ENCODE results near the gene DGKQ. TPM values are rescaled to one million over a fixed set of nuclear protein-coding genes. Genes with fewer than 3 reads are reported as not detected.

The DGKQ gene
- total RNA-seq, 1 experiment from 2014 or later = 11.5 TPM

DNA sequence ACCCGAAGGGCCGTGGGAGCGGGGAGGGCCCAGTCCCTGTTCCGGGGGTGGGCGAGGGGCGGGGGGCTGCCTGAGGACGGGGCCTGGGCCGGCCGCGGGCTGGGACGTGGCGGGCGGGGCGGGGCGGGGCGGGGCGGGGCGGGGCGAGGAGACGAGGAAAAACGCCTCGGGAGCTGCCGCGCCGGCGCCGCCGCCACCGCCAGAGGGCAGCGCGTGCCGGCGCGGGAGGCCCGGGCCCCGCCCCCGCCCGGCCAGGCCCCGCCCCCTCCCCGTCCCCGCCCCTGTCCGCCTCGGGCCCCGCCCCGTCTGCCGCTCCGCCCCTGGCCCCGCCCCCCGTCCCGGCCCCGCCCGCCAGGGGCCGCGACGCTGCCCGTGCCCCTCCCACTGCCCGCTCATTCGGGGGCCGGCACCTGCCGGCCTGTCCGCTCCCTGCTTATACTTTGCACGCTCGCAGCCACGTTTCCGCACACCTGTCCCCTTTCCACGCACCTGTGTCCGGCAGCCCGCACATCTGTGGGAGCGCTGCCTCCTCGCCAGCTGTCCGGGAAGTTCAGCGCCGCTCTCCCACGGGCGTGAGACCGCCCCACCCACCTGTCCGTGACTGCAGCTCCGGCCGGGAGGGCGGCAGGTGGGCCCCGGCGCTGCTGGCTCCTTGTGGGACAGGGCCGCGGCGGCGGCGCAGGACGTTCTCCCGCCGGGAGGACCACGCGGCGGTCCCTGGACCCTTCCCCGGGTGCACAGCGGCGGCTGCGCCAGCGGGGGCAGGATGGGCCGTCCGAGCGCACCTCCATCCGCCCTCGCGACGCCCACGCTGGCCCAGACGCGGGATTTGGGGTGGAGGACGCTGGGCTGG lies 36.4 kb upstream of the DGKQ start:
- H3K79me2 ChIP-seq (ENCODE audit: low read depth) = no peaks in the 10 kb centered on the region; the same call in 1 of the 2 replicates
- H3K36me3 ChIP-seq (ENCODE audit: low read depth) = no peaks in the 10 kb centered on the region
- H3K4me2 ChIP-seq = peak overlapping the region; percentile 97
- peaks cover 5% of the 10 kb centered on the region; the same call in 1 of the 2 replicates for H3K4me1 ChIP-seq (replicated peaks; ENCODE audit: insufficient read depth)
- intact Hi-C loops (cut with micrococcal nuclease; ENCODE audit: unreplicated experiment) = loop anchor here (5.0 kb wide), 2 partner anchors 238 to 338 kb away; partner anchors contain the start of genes CTBP1 and UVSSA
- POLR2A ChIA-PET (ENCODE audit: unreplicated experiment) = no interaction called here
- peak overlapping the region; percentile 90 for H3K4me3 ChIP-seq
- H2AFZ ChIP-seq = peak overlapping the region; percentile 87
- no peaks in the 10 kb centered on the region for H3K9me2 ChIP-seq (ENCODE audit: insufficient read depth)
- H3K9me3 ChIP-seq (ENCODE audit: insufficient read depth, low read depth) = no peaks in the 10 kb centered on the region
- peak overlapping the region; percentile 55; the same call in 1 of the 2 replicates for H3K27ac ChIP-seq
- CTCF ChIA-PET = interaction anchor here (0.6 kb wide), 1 partner anchor 45 kb away, joined by 5 read pairs; no protein-coding TSS in a partner anchor
- peaks cover 11% of the 10 kb centered on the region; the same call in 1 of the 2 replicates for H3K27me3 ChIP-seq (ENCODE audit: insufficient read depth, low read depth)
- peak; percentile 48 to 71 for DNase-seq
- H3F3A ChIP-seq (ENCODE audit: insufficient read depth, low read depth) = peaks cover 36% of the 10 kb centered on the region; the same call in 1 of the 2 replicates
- no TSS peak for BruUV-seq (replicated peaks)
- H4K20me1 ChIP-seq (ENCODE audit: insufficient read depth) = no peaks in the 10 kb centered on the region; the same call in 1 of the 2 replicates
- TF ChIP-seq, protein P1, sequence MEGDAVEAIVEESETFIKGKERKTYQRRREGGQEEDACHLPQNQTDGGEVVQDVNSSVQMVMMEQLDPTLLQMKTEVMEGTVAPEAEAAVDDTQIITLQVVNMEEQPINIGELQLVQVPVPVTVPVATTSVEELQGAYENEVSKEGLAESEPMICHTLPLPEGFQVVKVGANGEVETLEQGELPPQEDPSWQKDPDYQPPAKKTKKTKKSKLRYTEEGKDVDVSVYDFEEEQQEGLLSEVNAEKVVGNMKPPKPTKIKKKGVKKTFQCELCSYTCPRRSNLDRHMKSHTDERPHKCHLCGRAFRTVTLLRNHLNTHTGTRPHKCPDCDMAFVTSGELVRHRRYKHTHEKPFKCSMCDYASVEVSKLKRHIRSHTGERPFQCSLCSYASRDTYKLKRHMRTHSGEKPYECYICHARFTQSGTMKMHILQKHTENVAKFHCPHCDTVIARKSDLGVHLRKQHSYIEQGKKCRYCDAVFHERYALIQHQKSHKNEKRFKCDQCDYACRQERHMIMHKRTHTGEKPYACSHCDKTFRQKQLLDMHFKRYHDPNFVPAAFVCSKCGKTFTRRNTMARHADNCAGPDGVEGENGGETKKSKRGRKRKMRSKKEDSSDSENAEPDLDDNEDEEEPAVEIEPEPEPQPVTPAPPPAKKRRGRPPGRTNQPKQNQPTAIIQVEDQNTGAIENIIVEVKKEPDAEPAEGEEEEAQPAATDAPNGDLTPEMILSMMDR (conservative IDR thresholded peaks at IDR 0.05) = no peak
- TF ChIP-seq EZH2 (IDR thresholded peaks at IDR 0.05; ENCODE audit: low read depth) = no peak

DNA sequence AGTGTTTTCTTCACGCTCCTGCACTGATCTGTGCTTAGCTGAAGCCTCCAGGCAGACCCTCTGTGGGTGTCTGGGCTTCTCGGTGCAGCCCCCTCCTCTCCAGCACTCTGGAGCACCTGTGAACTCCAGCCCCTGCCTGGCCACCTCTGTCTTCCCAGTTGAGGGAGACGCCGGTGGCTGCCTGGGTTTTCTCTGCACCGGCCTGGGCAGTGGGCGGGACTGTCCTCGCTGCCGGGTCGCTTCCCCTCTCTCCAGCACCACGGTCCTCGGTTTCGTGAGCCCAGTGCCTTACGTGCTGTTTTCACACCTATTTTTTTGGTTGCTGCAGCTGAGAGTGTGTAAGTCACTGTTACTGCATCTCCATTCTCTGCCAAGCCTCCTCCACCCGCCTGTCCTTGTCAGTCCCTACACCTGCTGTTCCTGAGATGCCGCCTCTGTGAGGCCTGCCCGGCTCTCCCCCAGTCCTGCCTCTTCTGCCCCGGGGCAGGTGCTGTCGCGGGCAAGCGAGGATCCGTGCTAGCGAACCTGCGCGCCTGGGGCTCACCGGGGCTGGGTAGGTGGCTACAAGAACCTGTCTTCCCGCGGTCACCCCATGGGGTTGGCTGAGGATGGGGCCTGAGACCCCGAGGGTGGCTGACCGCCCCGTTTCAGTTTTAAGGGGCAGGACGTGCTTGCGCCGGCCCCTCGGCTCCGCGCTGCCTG lies 35.6 kb upstream of the DGKQ start:
- no peaks in the 10 kb centered on the region for H3K9me2 ChIP-seq (ENCODE audit: insufficient read depth)
- no peak overlapping the region for H3K27ac ChIP-seq
- H3K36me3 ChIP-seq (ENCODE audit: low read depth) = no peaks in the 10 kb centered on the region
- peak overlapping the region; percentile 87 for H2AFZ ChIP-seq
- BruUV-seq (replicated peaks) = TSS peak; percentile 8
- peak overlapping the region; percentile 62 for H3K4me3 ChIP-seq
- peak in 1 of 2 experiments; percentile 38 for DNase-seq
- H3K27me3 ChIP-seq (ENCODE audit: insufficient read depth, low read depth) = peaks cover 11% of the 10 kb centered on the region; the same call in 1 of the 2 replicates
- H3K4me1 ChIP-seq (replicated peaks; ENCODE audit: insufficient read depth) = peaks cover 5% of the 10 kb centered on the region; the same call in 1 of the 2 replicates
- H4K20me1 ChIP-seq (ENCODE audit: insufficient read depth) = no peaks in the 10 kb centered on the region; the same call in 1 of the 2 replicates
- CTCF ChIA-PET = no interaction called here
- H3K4me2 ChIP-seq = peak overlapping the region; percentile 92
- POLR2A ChIA-PET (ENCODE audit: unreplicated experiment) = no interaction called here
- peaks cover 36% of the 10 kb centered on the region; the same call in 1 of the 2 replicates for H3F3A ChIP-seq (ENCODE audit: insufficient read depth, low read depth)
- H3K9me3 ChIP-seq (ENCODE audit: insufficient read depth, low read depth) = no peaks in the 10 kb centered on the region
- H3K79me2 ChIP-seq (ENCODE audit: low read depth) = no peaks in the 10 kb centered on the region; the same call in 1 of the 2 replicates
- intact Hi-C loops (cut with micrococcal nuclease; ENCODE audit: unreplicated experiment) = no loop called here
- TF ChIP-seq EZH2 (IDR thresholded peaks at IDR 0.05; ENCODE audit: low read depth) = no peak
- TF ChIP-seq, protein P1 (conservative IDR thresholded peaks at IDR 0.05) = no peak

DNA sequence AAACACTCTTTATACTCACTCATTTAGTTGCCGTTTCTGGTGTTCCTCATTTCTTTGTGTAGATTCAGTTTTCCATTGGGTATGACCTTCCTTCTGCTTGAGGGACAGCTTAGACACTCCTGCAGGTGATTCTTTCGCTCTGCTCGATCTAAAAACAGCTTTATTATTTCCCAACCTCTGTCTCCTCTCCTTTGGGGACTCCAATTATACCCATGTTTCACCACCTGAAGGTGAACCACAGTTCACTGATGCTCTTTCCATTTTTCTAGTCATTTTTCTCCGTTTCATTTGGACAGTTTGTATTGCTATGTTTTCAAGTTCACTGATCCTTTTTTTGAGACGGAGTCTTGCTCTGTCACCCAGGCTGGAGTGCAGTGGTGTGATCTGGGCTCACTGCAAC lies 33.5 kb upstream of the DGKQ start:
- Histone ChIP-seq H3K36me3 (ENCODE audit: low read depth) (no peaks in the 10 kb centered on the region), H3K9me2 (ENCODE audit: insufficient read depth) (no peaks in the 10 kb centered on the region), H3K27ac (no peak overlapping the region), H3K79me2 (ENCODE audit: low read depth) (no peaks in the 10 kb centered on the region), H3K9me3 (ENCODE audit: insufficient read depth, low read depth) (no peaks in the 10 kb centered on the region), H3K4me1 (replicated peaks; ENCODE audit: insufficient read depth) (no peaks in the 10 kb centered on the region; the same call in 1 of the 2 replicates), H4K20me1 (ENCODE audit: insufficient read depth) (no peaks in the 10 kb centered on the region), H2AFZ (no peak overlapping the region), H3F3A (ENCODE audit: insufficient read depth, low read depth) (peaks cover 27% of the 10 kb centered on the region; the same call in 1 of the 2 replicates), H3K27me3 (ENCODE audit: insufficient read depth, low read depth) (peaks cover 11% of the 10 kb centered on the region; the same call in 1 of the 2 replicates), H3K4me3 (no peak overlapping the region), H3K4me2 (no peak overlapping the region)
- intact Hi-C loops (cut with micrococcal nuclease; ENCODE audit: unreplicated experiment) = no loop called here
- DNase-seq = no peak
- POLR2A ChIA-PET (ENCODE audit: unreplicated experiment) = no interaction called here
- CTCF ChIA-PET = no interaction called here
- no TSS peak for BruUV-seq (replicated peaks)
- TF ChIP-seq, protein P1 (conservative IDR thresholded peaks at IDR 0.05) = no peak
- no peak for TF ChIP-seq EZH2 (IDR thresholded peaks at IDR 0.05; ENCODE audit: low read depth)

All from PC-9 (cell line).